ENCODE results near the gene SLC15A5. TPM values are rescaled to one million over a fixed set of nuclear protein-coding genes. Genes with fewer than 3 reads are reported as not detected.

Gene SLC15A5
- total RNA-seq, 3 donors from 2014 or later, result not detected

DNA sequence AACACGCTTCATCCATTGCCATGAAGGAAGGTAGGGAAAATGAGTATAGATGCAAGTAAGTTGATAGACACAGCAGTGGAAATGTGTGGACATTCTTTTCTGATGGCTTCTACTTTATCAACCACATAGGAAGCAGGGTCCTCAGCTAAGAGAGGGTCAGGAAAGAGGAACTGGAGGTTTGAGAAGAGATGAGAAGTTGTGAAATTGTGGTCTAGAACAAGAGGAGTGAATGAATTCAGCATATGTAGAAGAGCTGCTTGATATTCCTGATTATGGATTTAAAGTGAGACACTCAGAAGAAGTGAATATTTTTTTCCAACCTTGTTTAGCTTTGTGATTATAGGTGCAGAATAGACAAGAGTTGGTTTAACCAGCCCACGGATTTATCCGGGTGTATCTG lies 128.5 kb downstream of the SLC15A5 start:
- Histone ChIP-seq H3K4me1 (ENCODE audit: low read depth) (no peaks in the 10 kb centered on the region), H3K9me3 (no peaks in the 10 kb centered on the region), H3K4me3 (no peak overlapping the region), H3K36me3 (ENCODE audit: low read depth) (no peaks in the 10 kb centered on the region)
- no peak for DNase-seq
- TF ChIP-seq, protein P1, sequence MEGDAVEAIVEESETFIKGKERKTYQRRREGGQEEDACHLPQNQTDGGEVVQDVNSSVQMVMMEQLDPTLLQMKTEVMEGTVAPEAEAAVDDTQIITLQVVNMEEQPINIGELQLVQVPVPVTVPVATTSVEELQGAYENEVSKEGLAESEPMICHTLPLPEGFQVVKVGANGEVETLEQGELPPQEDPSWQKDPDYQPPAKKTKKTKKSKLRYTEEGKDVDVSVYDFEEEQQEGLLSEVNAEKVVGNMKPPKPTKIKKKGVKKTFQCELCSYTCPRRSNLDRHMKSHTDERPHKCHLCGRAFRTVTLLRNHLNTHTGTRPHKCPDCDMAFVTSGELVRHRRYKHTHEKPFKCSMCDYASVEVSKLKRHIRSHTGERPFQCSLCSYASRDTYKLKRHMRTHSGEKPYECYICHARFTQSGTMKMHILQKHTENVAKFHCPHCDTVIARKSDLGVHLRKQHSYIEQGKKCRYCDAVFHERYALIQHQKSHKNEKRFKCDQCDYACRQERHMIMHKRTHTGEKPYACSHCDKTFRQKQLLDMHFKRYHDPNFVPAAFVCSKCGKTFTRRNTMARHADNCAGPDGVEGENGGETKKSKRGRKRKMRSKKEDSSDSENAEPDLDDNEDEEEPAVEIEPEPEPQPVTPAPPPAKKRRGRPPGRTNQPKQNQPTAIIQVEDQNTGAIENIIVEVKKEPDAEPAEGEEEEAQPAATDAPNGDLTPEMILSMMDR (IDR thresholded peaks at IDR 0.05), result no peak
- intact Hi-C loops (cut with DNase I, micrococcal nuclease), result no loop called here
- no peak for ATAC-seq

Other genes with a start within 250 kb of the SLC15A5 start
- gene MGST1, start 70.0 kb upstream of the SLC15A5 start, total RNA-seq, result 100 to 1,000 TPM; 155 to 270 (median 227) TPM